OCI-LY3 (cell line): ENCODE results near the gene ZNF746.

Experiments used
- CTCF ChIP-seq: fragments of 200-600, 300-600 bp; sonication (generic); IDR thresholded peaks from 2 replicates; pipeline ENCODE4 v1.5.1; 2014; ENCODE audit warnings: antibody characterized with exemption, low read length, low read depth
- EZH2phosphoT487 ChIP-seq: fragments of 200-600 bp; shearing (Covaris generic); IDR thresholded peaks from 2 replicates; pipeline ENCODE4 v1.6.1; 2018; ENCODE audit warnings: antibody characterized with exemption, mixed run types, low read depth

GRCh38 chr7:149460493-149461277 lies 36.9 kb downstream of the ZNF746 start, which contains the start of gene ZNF777:
- TF ChIP-seq CTCF (peak; percentile 48), EZH2phosphoT487 (no peak)
